HG02938 (cell line): Measurements from ENCODE around the gene C1orf185.
"Not testable (repeated sequence)": the region's sequence is repeated elsewhere in the genome, so short reads cannot be mapped to it uniquely, and the experiment has no call there.

Experiments used
- ATAC-seq: cut with Tn5 transposase; IDR thresholded peaks from one replicate; pipeline ENCODE4 v1.9.1; 2021; ENCODE audit warnings: mild to moderate bottlenecking, moderate library complexity; ENCODE audit not compliant: unreplicated experiment

C1orf185 gene

DNA sequence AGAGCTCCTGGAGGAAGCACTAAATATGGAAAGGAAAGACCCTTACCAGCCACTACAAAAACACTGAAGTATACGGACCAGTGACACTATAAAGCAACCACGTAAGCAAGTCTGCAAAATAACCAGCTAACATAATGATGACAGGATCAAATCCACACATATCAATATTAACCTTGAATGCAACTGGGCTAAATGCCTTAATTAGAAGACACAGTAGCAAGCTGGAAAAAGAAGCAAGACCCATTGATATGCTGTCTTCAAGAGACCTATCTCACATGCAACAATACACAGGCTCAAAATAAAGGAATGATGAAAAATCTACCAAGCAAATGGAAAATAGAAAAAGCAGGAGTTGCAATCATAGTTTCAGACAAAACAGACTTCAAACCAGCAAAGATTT lies 31.0 kb downstream of the C1orf185 start:
- ATAC-seq = no peak

DNA sequence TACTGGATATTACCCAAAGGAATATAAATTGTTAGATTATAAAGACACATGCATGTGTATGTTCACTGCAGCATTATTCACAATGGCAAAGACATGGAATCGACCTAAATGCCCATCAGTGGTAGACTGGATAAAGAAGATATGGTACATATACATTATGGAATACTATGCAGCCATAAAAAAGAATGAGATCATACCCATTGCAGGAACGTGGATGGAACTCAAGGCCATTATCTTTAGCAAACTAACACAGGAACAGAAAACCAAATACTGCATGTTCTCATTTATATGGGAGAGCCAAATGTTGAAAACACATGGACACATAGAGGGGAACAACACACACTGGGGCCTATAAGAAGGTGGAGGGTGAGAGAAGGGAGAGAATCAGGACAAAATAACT lies 35.7 kb downstream of the C1orf185 start:
- not testable (repeated sequence) for ATAC-seq

DNA sequence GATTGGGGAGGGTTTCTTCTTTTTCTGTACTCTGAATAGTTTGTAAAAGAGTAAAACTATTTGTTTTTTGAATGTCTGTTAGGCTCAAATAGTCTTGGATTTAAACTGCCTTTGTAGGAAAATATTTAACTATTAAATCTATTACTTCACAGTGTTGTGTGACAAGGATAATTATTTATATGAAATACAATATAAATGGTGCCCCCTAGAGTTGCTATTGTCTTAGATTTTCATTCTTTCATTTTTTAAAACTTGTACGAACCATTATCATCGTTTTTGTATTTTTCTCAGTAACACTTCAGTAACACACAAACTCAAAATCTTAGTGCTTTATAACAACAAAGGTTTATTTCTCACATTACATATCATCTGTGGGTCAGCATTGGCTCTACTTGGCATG lies 37.4 kb downstream of the C1orf185 start:
- ATAC-seq = no peak

DNA sequence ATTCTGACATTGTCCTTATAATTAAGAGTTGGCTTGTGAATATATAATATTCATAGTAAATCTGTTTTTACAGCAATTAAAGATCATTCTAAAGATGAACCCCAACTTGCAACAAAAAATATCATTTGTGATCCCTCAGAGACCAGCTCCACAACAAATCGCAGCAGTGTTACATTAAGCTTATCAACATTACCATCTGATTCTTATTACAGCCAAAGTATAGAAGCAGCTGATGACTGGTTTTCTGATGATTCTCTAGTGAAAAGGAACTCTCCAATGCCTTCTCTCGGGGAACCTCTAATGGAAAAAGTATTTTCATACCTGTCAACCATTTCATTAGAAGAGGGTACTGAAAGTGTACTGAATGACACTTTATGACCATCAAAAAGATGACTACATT lies 45.4 kb downstream of the C1orf185 start:
- ATAC-seq = no peak

DNA sequence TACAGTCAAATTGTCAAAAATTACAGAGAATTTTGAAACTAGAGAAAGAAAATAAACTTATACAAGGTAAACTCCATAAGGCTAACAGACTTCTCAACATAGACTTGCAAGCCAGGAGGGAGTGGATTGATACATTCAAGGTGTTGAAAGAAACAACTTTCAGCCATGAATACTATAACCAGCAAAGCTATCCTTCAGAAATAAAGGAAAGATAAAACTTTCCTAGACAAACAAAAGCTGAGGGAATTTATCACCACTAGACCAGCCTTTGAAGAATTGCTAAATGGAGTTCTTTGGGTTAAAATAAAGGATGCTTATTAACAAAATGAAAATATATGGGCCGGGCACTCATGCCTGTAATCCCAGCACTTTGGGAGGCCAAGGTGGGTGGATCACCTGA lies 52.7 kb downstream of the C1orf185 start:
- no peak for ATAC-seq

DNA sequence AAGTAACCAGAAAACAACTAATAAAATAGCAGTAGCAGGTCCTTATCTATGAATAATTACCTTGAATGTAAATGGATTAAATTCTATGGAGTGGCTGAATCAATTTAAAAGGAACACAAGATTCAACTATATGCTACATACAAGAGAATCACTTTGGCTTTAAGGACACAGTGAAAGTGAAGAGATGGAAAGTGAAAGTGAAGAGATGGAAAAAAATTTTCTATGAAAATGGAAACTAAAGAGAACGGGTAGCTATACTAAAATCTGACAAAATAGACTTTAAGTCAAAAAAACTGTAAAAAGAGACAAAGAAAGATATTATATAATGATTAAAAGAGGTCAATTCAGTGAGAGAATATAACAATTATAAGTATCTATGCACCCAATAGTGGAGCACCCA lies 54.7 kb downstream of the C1orf185 start:
- no peak for ATAC-seq

DNA sequence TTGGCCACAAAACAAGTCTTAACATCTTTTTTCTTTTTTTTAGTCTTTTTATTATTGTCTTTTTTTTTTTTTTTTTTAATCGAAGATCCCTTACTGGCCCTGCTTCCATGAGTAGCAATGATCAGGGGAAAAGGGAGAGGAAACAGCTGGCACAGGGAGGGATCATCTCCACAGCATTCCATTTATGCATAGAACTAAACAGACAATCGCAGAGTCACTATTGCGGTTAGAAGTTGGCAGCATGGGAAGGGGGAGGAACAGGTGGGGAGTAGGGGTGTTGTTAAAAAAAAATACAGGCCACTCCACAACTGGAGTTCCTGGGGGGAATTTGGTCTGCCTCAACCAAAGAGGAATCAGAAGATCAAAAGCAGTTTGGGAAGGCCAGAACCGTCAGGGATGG lies 55.4 kb downstream of the C1orf185 start:
- ATAC-seq = no peak

DNA sequence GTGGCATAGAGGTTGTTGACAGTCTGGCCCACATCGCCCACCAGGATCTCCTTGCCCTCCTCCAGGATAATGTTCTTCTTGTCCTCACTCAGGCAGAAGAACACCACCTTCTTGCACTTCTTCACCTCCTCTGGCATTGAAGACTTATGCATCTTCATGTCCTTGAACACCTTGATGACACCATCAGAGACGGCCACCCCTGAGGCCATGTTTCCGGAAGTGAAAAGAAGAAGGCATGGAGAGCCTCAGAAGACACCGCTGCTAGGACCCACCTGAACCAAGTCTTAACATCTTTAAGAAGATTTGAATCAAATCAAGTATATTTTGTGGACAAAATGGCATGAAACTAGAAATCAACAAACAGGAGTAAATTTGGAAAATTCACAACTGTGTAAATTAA lies 56.2 kb downstream of the C1orf185 start:
- ATAC-seq = no peak

DNA sequence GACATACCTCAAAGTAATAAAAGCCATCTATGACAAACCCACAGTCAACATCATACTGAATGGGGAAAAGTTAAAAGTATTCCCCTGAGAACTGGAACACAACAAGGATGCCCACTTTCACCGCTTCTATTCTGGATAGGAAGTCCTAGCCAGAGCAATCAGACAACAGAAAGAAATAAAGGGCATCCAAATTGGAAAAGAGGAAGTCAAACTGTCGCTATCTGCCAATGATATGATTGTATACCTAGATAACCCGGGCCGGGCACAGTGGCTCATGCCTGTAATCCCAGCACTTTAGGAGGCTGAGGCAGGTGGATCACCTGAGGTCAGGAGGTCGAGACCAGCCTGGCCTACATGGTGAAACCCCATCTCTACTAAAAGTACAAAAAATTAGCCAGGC lies 60.5 kb downstream of the C1orf185 start:
- ATAC-seq = not testable (repeated sequence)

DNA sequence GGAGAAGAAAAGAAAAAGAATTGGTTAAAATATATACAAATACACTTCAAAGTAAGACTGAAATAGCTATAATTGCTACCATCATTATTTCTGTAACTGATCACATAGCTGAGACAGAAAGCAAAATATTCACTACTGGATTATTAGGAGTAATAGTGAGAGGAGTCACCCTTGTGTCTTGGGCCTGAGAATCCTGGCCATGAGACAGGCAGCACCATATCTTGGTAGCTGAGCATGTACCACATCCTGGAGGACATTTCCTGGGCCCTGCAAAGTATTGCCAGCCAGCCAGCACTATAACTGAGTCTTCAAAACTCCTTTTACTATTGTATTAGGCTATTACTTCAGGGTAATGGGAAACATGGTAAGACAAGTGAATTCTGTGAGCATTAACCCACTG lies 63.5 kb downstream of the C1orf185 start:
- no peak for ATAC-seq

DNA sequence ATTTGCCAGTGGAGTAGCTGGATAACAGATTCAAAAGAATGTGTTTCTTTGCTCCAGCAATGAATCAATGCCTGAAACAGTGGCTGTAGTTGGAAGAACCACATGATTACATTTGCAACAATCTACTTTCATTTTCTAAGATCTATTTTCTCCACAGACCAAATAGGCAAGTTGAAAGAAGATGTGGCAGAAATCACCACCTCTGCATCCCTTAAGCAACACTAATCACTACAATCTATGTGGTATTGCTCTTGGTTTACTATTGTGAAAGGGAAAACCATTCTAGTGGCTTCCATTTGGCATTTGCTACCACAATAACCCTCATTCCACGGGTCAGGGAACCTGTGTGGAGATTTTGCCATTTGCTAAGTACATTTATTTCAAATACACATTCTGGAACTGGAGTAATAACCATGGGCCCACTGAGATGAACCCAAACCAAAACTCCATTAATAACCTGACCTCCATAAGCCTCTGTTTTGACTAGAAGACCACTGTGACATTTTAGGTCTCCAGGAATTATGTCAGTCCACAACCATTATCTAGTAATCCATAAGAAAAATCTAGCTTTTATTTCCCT lies 66.3 kb downstream of the C1orf185 start:
- ATAC-seq = no peak

DNA sequence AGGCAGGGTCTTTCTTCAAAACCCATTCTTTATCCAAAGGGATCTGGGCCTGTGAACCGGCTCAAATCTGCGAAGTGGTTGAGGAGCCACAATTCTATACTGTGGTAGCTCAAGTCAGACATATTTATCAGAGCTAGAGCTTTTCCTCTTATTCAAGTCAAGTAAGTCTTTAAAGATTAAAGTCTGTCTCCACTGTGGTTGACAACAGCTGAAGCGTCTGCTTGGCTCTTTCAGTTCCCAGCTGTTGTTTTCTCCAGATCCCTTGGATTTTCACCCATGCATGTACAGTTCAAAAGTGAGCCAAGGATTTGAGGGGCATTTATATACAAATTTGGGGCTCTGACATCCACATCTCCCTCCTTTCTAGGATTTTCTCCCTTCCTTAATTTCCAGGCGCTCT lies 66.9 kb downstream of the C1orf185 start:
- no peak for ATAC-seq

DNA sequence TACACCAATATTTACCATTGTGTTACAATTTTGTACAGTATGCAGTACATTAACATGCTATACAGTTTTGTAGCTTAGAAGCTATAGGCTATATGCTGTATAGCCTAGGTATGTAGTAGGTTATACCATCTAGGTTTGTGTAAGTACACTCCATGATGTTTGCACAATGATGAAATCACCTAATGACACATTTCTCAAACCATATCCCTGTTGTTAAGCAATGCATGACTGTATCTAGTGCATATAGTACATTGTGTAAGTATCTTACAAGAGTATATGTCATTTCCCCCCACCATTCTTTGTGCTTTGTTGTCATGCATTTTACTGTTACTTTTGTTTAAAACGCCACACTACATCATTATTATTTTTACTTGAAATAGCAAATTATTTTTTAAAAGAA lies 68.3 kb downstream of the C1orf185 start:
- ATAC-seq = no peak

DNA sequence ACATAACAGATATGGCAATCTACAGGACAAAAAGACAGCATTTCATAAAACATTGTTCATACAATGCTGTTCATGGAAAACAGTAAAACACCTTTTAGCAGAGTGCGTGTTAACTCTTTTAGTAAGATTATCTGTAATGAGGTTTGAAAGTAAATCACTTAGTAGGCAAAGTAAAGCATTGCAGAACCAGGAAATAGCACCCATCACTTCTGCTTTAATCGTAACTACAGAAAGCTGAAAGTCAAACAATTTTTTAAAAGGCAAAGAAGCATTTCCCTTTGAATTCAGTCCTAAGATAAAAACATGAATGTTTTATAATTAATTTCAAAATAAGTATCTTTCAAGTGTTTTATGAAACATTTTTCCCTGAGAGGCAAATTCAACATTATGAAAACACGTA lies 70.8 kb downstream of the C1orf185 start:
- ATAC-seq = no peak

DNA sequence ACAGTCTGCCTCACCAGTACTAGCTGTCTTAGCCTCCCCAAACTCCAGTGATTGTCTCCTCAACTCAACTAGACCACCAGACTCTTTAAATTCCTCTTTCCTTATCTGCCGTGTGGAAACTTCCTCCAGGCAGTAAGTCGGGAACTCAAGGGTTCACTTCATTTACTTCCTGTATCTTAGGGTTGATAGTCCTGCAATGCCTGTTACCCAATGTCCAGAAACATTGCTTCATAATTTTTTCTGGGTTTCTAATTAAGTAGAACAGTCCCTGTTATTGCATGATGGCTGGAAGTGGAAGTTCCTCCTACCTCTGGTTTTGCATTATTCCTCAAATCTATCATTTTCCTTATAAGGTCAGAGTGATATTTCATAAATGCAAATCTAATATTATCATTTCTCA lies 73.2 kb downstream of the C1orf185 start:
- ATAC-seq = no peak

DNA sequence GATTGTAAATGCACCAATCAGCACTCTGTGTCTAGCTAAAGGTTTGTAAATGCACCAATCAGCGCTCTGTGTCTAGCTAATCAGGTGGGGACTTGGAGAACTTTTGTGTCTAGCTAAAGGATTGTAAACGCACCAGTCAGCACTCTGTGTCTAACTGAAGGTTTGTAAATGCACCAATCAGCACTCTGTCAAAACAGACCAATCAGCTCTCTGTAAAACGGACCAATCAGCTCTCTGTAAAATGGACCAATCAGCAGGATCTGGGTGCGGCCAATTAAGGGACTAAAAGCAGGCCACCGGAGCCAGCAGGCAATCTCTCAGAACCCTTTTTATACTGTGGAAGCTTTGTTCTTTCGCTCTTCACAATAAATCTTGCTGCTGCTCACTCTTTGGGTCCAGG lies 76.0 kb downstream of the C1orf185 start:
- not testable (repeated sequence) for ATAC-seq

DNA sequence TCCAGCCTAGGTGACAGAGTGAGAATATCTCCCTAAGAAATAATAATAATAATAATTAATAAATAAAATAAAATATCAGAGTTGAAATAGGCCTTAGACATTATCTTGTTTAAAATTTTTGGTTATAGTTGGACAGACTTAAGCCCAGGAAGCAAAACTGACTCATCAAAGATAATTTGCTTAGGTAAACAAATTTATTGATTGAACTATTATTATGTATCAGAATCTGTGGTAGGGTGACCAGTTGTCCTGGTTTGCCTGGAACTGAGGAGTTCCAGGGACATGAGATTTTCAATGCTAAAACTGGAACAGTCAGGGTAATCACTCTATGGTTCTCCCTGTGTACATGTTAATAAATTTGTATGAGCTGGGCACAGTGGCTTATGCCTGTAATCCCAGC lies 86.2 kb downstream of the C1orf185 start:
- ATAC-seq = no peak

DNA sequence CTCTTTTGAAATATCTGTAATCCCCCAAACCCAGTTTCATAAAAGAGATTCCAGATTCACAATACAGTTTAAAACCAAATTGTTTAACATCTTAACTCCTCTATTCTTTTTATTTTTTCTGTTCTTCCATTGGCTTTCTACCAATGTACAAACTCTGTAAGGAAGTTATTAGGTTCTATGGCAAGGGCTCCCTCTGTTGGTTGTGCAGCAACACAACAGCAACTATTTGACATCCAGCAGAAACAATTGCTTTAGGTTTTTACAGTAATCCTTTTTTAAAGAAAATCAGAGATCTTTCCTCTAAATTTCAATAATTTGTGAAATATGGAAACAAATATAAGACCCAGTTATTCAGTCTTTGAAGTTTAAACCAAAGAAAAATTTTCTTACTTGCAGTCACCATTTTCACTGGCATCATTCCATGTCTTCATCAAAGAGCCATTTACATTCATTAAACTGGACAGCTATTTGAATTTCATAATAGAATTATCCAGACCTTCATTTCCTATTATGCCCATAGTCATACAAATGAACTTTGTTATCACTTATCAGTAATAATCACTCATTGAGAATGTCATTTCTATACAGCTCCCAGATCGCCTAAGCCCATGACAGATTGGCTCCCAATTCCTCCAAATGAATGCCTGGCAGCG lies 87.5 kb downstream of the C1orf185 start:
- ATAC-seq = no peak

DNA sequence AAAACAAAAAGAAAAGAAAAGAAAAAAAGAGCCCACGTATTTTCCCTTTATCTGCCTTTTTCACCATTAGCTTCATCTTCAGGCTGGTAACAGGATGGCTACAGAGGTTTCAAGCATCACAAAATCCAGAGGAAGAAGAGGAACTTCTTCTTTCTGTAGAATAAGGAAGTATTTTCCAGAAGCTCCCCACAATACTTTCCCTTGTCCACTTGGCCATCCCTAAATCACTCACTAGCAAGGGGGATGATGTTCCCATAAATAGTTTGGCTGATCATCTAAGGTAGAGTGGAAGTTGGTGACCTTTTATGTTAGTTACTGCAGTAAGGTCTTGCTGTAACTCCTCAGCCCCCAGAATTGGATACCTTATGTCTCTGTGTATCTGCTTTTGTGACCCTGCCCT lies 88.9 kb downstream of the C1orf185 start:
- ATAC-seq = no peak

DNA sequence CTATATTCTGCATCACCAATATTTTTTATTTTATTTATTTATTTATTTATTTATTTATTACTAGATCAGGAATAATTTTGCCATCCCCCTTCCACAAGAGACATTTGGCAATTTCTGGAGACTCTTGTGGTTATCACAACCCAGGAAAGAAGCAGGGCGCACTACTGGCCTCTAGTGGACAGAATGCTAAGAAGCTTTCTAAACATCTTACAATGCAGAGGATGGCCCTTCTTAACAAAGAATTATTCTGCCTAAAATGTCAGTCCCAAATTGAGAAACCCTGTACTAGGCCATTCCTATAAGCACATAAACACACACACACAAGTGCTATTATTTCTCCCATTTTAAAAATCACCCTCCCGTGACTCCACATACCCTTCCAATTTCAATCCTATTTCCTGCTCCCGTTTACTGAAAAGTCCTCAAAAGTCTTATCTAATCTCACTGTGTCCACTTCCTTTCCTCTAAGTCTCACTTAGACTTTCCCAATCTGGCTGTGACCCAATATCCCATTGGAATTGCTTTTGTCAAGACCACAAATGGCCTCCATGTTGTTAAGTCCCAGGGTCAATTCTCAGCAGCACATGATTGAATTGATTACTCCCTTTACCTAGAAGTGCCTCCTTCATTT lies 90.3 kb downstream of the C1orf185 start:
- no peak for ATAC-seq

DNA sequence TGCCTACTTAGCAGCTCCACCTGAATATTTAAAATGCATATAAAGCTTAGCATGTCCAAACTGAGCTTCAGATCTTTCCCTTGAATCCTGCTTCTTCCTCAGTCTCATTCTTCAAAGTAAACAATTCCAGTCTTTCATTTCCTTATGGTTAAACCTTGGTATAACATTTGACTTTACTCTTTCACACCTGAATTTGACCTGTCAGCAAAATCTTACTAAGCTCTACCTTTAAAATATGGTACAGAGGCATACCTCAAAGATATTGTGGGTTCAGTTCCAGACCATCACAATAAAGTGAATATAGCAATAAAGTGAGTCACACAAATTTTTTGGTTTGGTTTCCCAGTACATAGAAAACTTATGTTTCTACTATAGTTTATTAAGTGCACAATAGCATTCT lies 91.5 kb downstream of the C1orf185 start:
- ATAC-seq = no peak
